COR-L47 (cell line): ENCODE results near the gene LYZL2.
"Not testable (repeated sequence)": the region's sequence is repeated elsewhere in the genome, so short reads cannot be mapped to it uniquely, and the experiment has no call there.

ENCODE experiments used
- DNase-seq: peaks from one replicate; lab custom pipeline; 2025; lab: John Stamatoyannopoulos, UW

Gene LYZL2

GRCh38 chr10:30629653-30630052 is at the start of gene LYZL2:
TSS of gene LYZL2 (minus strand) at chr10:30629753. CDS start at chr10:30626915, 2,838 bp downstream.
- no peak for DNase-seq

GRCh38 chr10:30677616-30678015 is 48.1 kb upstream of the LYZL2 start:
- not testable (repeated sequence) for DNase-seq

- DNase-seq, result not testable (repeated sequence)
Measured at GRCh38 chr10:30677146-30677545, 47.6 kb upstream of the LYZL2 start.

- no peak for DNase-seq
Measured at GRCh38 chr10:30675791-30676718, 46.5 kb upstream of the LYZL2 start.

- no peak for DNase-seq
Measured at GRCh38 chr10:30674796-30675195, 45.2 kb upstream of the LYZL2 start.

- not testable (repeated sequence) for DNase-seq
Measured at GRCh38 chr10:30673262-30673661, 43.7 kb upstream of the LYZL2 start.

- not testable (repeated sequence) for DNase-seq
Measured at GRCh38 chr10:30672338-30672737, 42.8 kb upstream of the LYZL2 start.

- peak; percentile 4 for DNase-seq
Measured at GRCh38 chr10:30671026-30671616, 41.6 kb upstream of the LYZL2 start.

GRCh38 chr10:30667982-30668381 is 38.4 kb upstream of the LYZL2 start:
- not testable (repeated sequence) for DNase-seq

- not testable (repeated sequence) for DNase-seq
Measured at GRCh38 chr10:30663403-30663802, 33.9 kb upstream of the LYZL2 start.

- no peak for DNase-seq
Measured at GRCh38 chr10:30662814-30663213, 33.3 kb upstream of the LYZL2 start.

- DNase-seq, result not testable (repeated sequence)
Measured at GRCh38 chr10:30660314-30660713, 30.8 kb upstream of the LYZL2 start.

GRCh38 chr10:30656233-30656632 is 26.7 kb upstream of the LYZL2 start:
- DNase-seq, result no peak

GRCh38 chr10:30655001-30655400 is 25.4 kb upstream of the LYZL2 start:
- not testable (repeated sequence) for DNase-seq

GRCh38 chr10:30651470-30652397 is 22.2 kb upstream of the LYZL2 start:
- DNase-seq, result not testable (repeated sequence)

- no peak for DNase-seq
Measured at GRCh38 chr10:30647089-30647488, 17.5 kb upstream of the LYZL2 start.

GRCh38 chr10:30645340-30645827 is 15.8 kb upstream of the LYZL2 start:
- no peak for DNase-seq

GRCh38 chr10:30644408-30644861 is 14.9 kb upstream of the LYZL2 start:
- not testable (repeated sequence) for DNase-seq

- not testable (repeated sequence) for DNase-seq
Measured at GRCh38 chr10:30643557-30644199, 14.1 kb upstream of the LYZL2 start.

- not testable (repeated sequence) for DNase-seq
Measured at GRCh38 chr10:30642856-30643255, 13.3 kb upstream of the LYZL2 start.
